Thyroid gland (tissue), 4 donors: ENCODE measurements around the gene ARSK.

ENCODE experiments used
- POLR2A ChIP-seq, 2 donors: fragments of 450-650 bp; IDR thresholded peaks; one replicate each; pipeline ENCODE4 v1.6.1; 2017; ENCODE audit warnings: antibody characterized with exemption in 2 of 2, mild to moderate bottlenecking in 2 of 2, moderate library complexity in 1 of 2
- TF ChIP-seq, protein P1 (sequence below), 6 experiments: fragments of 200-600 bp in 3 of 6; fragments of 450-650 bp in 3 of 6; sonication (generic) in 3 of 6; IDR thresholded peaks; one replicate each; pipeline ENCODE4 v1.5.1; 2016 to 2019; ENCODE audit warnings: antibody characterized with exemption in 6 of 6, mild to moderate bottlenecking in 2 of 6, inconsistent platforms in 1 of 6, moderate library complexity in 1 of 6

DNA sequence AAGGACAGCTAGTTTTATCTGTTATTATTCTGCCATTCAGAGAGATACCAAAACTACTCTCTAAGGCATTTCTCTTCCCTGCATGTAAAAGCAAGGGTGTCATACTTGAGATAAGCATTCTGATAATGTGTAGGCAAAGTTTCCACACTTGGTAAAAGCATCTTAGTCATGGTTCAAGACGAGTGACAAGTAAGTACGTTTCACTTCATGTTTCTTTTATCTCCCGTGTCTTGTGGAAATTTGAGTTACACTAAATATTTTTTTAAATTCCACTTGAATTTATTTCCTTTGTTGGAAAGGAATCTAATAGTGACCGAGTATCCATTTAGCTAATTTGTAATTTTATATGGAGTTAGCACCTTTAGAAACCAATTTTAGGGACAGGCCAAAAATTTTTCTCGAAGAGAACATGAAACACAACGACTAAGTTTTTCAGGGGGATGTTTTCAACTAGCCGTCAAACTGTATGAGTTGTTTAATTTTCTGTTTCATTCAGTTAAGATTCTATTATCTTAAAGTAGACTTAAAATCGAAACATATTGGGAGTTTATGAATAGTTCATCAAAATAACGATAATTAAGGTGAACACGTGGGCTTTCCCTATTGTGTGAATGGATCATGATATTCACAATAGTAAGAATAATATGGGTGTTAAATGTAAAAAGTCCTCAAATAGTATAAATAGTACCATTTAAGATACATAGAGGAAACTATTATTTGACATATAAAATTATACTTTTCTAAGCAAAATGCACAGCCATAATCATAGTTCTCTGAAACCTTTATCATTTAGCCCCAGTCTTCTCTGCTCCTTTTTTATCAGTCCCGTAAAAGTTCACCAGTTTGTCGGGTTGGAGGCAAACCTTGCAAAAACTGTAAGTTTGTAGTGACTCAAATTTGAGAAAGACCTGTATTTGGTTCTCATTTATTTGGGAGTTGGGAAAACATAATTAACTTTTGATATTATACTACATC lies 93.3 kb downstream of the ARSK start:
- TF ChIP-seq, protein P1, sequence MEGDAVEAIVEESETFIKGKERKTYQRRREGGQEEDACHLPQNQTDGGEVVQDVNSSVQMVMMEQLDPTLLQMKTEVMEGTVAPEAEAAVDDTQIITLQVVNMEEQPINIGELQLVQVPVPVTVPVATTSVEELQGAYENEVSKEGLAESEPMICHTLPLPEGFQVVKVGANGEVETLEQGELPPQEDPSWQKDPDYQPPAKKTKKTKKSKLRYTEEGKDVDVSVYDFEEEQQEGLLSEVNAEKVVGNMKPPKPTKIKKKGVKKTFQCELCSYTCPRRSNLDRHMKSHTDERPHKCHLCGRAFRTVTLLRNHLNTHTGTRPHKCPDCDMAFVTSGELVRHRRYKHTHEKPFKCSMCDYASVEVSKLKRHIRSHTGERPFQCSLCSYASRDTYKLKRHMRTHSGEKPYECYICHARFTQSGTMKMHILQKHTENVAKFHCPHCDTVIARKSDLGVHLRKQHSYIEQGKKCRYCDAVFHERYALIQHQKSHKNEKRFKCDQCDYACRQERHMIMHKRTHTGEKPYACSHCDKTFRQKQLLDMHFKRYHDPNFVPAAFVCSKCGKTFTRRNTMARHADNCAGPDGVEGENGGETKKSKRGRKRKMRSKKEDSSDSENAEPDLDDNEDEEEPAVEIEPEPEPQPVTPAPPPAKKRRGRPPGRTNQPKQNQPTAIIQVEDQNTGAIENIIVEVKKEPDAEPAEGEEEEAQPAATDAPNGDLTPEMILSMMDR (IDR thresholded peaks at IDR 0.05): no peak
- no peak for TF ChIP-seq POLR2A (IDR thresholded peaks at IDR 0.05)
